HepG2 (cell line): Measurements from ENCODE around the gene ADAMTS20. TPM values are rescaled to one million over a fixed set of nuclear protein-coding genes. Genes with fewer than 3 reads are reported as not detected.

ENCODE experiments used
- ATAC-seq: fragments of 200-7000 bp; cut with Tn5 transposase; 3 replicates; pipeline ENCODE4 v1.9.1; 2020; ENCODE audit warnings: mild to moderate bottlenecking, moderate library complexity
- BruUV-seq: library from RNA; stranded (reverse); fragments of 400-500 nt; replicated peaks from 2 replicates; lab custom pipeline; 2021; lab: Mats Ljungman, UMichigan
- CTCF ChIA-PET: fragments of 300-600 bp; formaldehyde crosslinking; extraction: SDS; loops from one replicate; lab custom pipeline; 2021; ENCODE audit warnings: low total read pairs, inconsistent platforms, low intra/inter-chr PET ratio; lab: Yijun Ruan, JAX
- POLR2A ChIA-PET: fragments of 350-600 bp; sonication (Branson Sonifier 250); formaldehyde crosslinking; loops from one replicate; lab custom pipeline; 2020; ENCODE audit warnings: antibody characterized with exemption, inconsistent platforms; lab: Yijun Ruan, JAX
- DNase-seq: peaks from one replicate; pipeline ENCODE4 v3.0.0-alpha.2; 2015; ENCODE audit warnings: low spot score
- FAIRE-seq: peaks from 3 replicates; lab custom pipeline; 2011; peaks lifted over from hg19 to GRCh38; lab: Jason Lieb, UNC
- H2AFZ ChIP-seq: one replicate; pipeline ENCODE4 v1.6.1; 2011; ENCODE audit warnings: low read length, inconsistent platforms
- H3K27ac ChIP-seq: fragments of 300-600 bp; 3 replicates; pipeline ENCODE4 v1.8.0; 2011; ENCODE audit warnings: mixed run types, mild to moderate bottlenecking, mixed read lengths, low read length, inconsistent platforms; ENCODE audit not compliant: insufficient read depth; ENCODE audit errors: extremely low read length
- H3K27me3 ChIP-seq, 2 experiments: fragments of 200-600 bp in 1 of 2; 2 replicates in 1 of 2; 3 replicates in 1 of 2; pipeline versions ENCODE4 v1.6.0 to v1.8.0; 2011; ENCODE audit warnings: low read length in 2 of 2, mild to moderate bottlenecking in 2 of 2, moderate library complexity in 2 of 2, inconsistent platforms in 1 of 2; ENCODE audit not compliant: insufficient read depth in 2 of 2, control insufficient read depth in 1 of 2
- H3K36me3 ChIP-seq, 2 experiments: fragments of 200-600 bp in 1 of 2; replicated peaks in 1 of 2; 2 replicates in 1 of 2; 3 replicates in 1 of 2; pipeline versions ENCODE4 v1.5.1 to v1.8.0; 2011; ENCODE audit warnings: low read length in 2 of 2, inconsistent platforms in 1 of 2; ENCODE audit not compliant: insufficient read depth in 2 of 2, control insufficient read depth in 1 of 2
- H3K4me1 ChIP-seq: 2 replicates; pipeline ENCODE4 v1.5.1; 2012; ENCODE audit warnings: low read length, inconsistent platforms; ENCODE audit not compliant: insufficient read depth
- H3K4me2 ChIP-seq: 2 replicates; pipeline ENCODE4 v1.6.0; 2011; ENCODE audit warnings: low read depth, low read length, inconsistent platforms
- H3K4me3 ChIP-seq, 3 experiments: fragments of 200-600 bp in 1 of 3; sonication (generic), shearing (Covaris generic) in 1 of 3; replicated peaks in 1 of 3; 2 replicates each; pipeline ENCODE4 v1.5.1; 2011 to 2016; ENCODE audit warnings: low read length in 3 of 3, inconsistent platforms in 2 of 3, low read depth in 2 of 3, mild to moderate bottlenecking in 2 of 3, control low read depth in 1 of 3, mixed read lengths in 1 of 3; ENCODE audit not compliant: insufficient read depth in 1 of 3
- H3K79me2 ChIP-seq: one replicate; pipeline ENCODE4 v1.6.1; 2011; ENCODE audit warnings: low read length, inconsistent platforms; ENCODE audit not compliant: insufficient read depth
- H3K9ac ChIP-seq: 2 replicates; pipeline ENCODE4 v1.6.0; 2011; ENCODE audit warnings: mild to moderate bottlenecking, low read depth, low read length, inconsistent platforms; ENCODE audit not compliant: insufficient read depth
- H3K9me3 ChIP-seq: 2 replicates; pipeline ENCODE4 v1.5.1; 2012; ENCODE audit warnings: mild to moderate bottlenecking, low read length
- H4K20me1 ChIP-seq: 2 replicates; pipeline ENCODE4 v1.6.0; 2011; ENCODE audit warnings: inconsistent platforms, mild to moderate bottlenecking, low read length, moderate library complexity; ENCODE audit not compliant: insufficient read depth
- CHCHD3 ChIP-seq: sonication (generic); formaldehyde crosslinking; IDR thresholded peaks from 2 replicates; pipeline ENCODE4 v1.8.0; 2022; ENCODE audit warnings: mild to moderate bottlenecking, missing genetic modification reagents, moderate library complexity
- FLYWCH1 ChIP-seq: sonication (generic); formaldehyde crosslinking; IDR thresholded peaks from 2 replicates; pipeline ENCODE4 v1.8.1; 2023; ENCODE audit warnings: mild to moderate bottlenecking, missing genetic modification reagents
- GATAD1 ChIP-seq: IDR thresholded peaks from 2 replicates; pipeline ENCODE4 v1.6.1; 2016; ENCODE audit warnings: missing genetic modification reagents, missing compliant biosample characterization
- SMC3 ChIP-seq: IDR thresholded peaks from 2 replicates; pipeline ENCODE4 v1.6.1; 2011; ENCODE audit warnings: low read length, improper control_type of control experiment
- ZNF496 ChIP-seq: sonication (generic); formaldehyde crosslinking; IDR thresholded peaks from 2 replicates; pipeline ENCODE4 v1.8.1; 2023; ENCODE audit warnings: mild to moderate bottlenecking, moderate library complexity, missing genetic modification reagents; ENCODE audit not compliant: insufficient replicate concordance
- ZNF512B ChIP-seq: sonication (generic); formaldehyde crosslinking; IDR thresholded peaks from 2 replicates; pipeline ENCODE4 v1.5.1; 2020; ENCODE audit warnings: missing genetic modification reagents, mild to moderate bottlenecking, borderline replicate concordance
- ZNF850 ChIP-seq: sonication (generic); formaldehyde crosslinking; conservative IDR thresholded peaks from 2 replicates; pipeline ENCODE4 v1.9.0; 2021; ENCODE audit warnings: mild to moderate bottlenecking, missing genetic modification reagents
- ZSCAN22 ChIP-seq: sonication (generic); formaldehyde crosslinking; IDR thresholded peaks from 2 replicates; pipeline ENCODE4 v1.4.0; 2020; ENCODE audit warnings: mild to moderate bottlenecking, missing genetic modification reagents
- WGBS: methylation state at CpG from one replicate; pipeline ENCODE4 v1.1.6; 2017; ENCODE audit warnings: low lambda C conversion rate; 5-methylcytosine and 5-hydroxymethylcytosine counted together
- in situ Hi-C: cut with HindIII; loops from 2 replicates; pipeline ENCODE4 v1.10.0; 2017; ENCODE audit warnings: low pct_unique_long_range_greater_than_20kb; ENCODE audit not compliant: extremely low pct_ligation_motif_present
- intact Hi-C: fragments of 100-400 bp; cut with micrococcal nuclease; formaldehyde crosslinking; loops from one replicate; pipeline ENCODE4 v1.10.0; 2022; ENCODE audit not compliant: unreplicated experiment
- polyA plus RNA-seq, 8 experiments: library from polyadenylated mRNA; depleted of rRNA in 3 of 8; stranded (reverse) in 7 of 8; unstranded in 1 of 8; fragments of >200 nt; fragmentation: Illumina TruSeq in 4 of 8; extraction: Trizol in 4 of 8; gene quantifications; 2 replicates each; pipeline versions ENCODE4 v1.2.1 to v1.2.3, GENCODE V29; 2011 to 2016; ENCODE audit warnings: low read depth in 4 of 8, missing spikeins in 1 of 8, mixed read lengths in 1 of 8; ENCODE audit not compliant: insufficient read depth in 1 of 8
- total RNA-seq, 5 experiments: library from RNA; depleted of rRNA; stranded (reverse); fragments of >200 nt; fragmentation: Illumina TruSeq; extraction: Trizol; gene quantifications; 2 replicates each; pipeline ENCODE4 v1.2.3, GENCODE V29; 2016; ENCODE audit warnings: low read depth in 1 of 5
- TF ChIP-seq, protein P1 (sequence below): sonication (generic); formaldehyde crosslinking; IDR thresholded peaks from 2 replicates; pipeline ENCODE4 v1.9.0; 2021; ENCODE audit warnings: missing genetic modification reagents, borderline replicate concordance
- TF ChIP-seq, protein P2 (sequence below): fragments of 450-650 bp; IDR thresholded peaks from 2 replicates; pipeline ENCODE4 v1.6.1; 2016

The ADAMTS20 gene
- total and polyA plus RNA-seq, 2 of the 13 experiments (the other 11 are each of a cell fraction or from before 2014, with no cell fraction given) = not detected

DNA sequence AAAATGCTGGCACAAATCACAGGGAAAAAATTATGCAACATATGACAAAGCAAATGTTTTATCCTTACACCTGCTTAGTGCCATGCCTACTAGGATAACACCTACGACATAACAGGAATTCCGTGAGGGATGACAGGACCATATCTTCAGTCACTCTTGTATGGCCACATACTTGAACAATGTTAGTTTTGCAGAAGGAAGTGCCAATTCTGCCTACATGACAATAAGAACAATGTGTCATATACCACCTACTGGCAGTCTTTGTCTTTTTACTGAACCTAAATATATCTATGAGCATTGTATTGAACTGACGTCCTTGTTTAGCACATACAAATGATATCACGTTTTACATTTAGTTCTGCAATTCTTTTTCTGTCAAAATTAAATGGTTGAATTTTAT lies 234.0 kb downstream of the ADAMTS20 start (continued):
- TF ChIP-seq, protein P1, sequence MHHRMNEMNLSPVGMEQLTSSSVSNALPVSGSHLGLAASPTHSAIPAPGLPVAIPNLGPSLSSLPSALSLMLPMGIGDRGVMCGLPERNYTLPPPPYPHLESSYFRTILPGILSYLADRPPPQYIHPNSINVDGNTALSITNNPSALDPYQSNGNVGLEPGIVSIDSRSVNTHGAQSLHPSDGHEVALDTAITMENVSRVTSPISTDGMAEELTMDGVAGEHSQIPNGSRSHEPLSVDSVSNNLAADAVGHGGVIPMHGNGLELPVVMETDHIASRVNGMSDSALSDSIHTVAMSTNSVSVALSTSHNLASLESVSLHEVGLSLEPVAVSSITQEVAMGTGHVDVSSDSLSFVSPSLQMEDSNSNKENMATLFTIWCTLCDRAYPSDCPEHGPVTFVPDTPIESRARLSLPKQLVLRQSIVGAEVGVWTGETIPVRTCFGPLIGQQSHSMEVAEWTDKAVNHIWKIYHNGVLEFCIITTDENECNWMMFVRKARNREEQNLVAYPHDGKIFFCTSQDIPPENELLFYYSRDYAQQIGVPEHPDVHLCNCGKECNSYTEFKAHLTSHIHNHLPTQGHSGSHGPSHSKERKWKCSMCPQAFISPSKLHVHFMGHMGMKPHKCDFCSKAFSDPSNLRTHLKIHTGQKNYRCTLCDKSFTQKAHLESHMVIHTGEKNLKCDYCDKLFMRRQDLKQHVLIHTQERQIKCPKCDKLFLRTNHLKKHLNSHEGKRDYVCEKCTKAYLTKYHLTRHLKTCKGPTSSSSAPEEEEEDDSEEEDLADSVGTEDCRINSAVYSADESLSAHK (CRISPR knock-in tag) = no peak

GRCh38 chr12:43317156-43317555 lies 234.8 kb downstream of the ADAMTS20 start:
- Histone ChIP-seq H2AFZ (no peak overlapping the region), H3K27me3 (no peaks in the 10 kb centered on the region), H3K9ac (no peak overlapping the region), H3K9me3 (no peaks in the 10 kb centered on the region), H3K4me1 (no peaks in the 10 kb centered on the region), H3K27ac (no peak overlapping the region), H3K36me3 (no peaks in the 10 kb centered on the region), H4K20me1 (no peaks in the 10 kb centered on the region), H3K4me3 (no peak overlapping the region), H3K4me2 (no peak overlapping the region), H3K79me2 (no peaks in the 10 kb centered on the region)
- WGBS = 3% methylated on average over 3 of the region's 3 CpGs
- in situ Hi-C loops (no loop called here), intact Hi-C loops (no loop called here)
- BruUV-seq = no TSS peak
- FAIRE-seq = no peak
- POLR2A ChIA-PET = no interaction called here
- DNase-seq = no peak
- CTCF ChIA-PET = no interaction called here
- ATAC-seq = no peak
- TF ChIP-seq ZNF512B (CRISPR knock-in tag) (no peak), ZNF850 (no peak), ZSCAN22 (CRISPR knock-in tag) (no peak), FLYWCH1 (CRISPR knock-in tag) (no peak), CHCHD3 (CRISPR knock-in tag) (no peak), GATAD1 (CRISPR knock-in tag) (no peak), ZNF496 (CRISPR knock-in tag) (no peak), SMC3 (no peak)
- TF ChIP-seq, protein P2, sequence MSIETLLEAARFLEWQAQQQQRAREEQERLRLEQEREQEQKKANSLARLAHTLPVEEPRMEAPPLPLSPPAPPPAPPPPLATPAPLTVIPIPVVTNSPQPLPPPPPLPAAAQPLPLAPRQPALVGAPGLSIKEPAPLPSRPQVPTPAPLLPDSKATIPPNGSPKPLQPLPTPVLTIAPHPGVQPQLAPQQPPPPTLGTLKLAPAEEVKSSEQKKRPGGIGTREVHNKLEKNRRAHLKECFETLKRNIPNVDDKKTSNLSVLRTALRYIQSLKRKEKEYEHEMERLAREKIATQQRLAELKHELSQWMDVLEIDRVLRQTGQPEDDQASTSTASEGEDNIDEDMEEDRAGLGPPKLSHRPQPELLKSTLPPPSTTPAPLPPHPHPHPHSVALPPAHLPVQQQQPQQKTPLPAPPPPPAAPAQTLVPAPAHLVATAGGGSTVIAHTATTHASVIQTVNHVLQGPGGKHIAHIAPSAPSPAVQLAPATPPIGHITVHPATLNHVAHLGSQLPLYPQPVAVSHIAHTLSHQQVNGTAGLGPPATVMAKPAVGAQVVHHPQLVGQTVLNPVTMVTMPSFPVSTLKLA = no peak
